HG03025 (cell line): Measurements from ENCODE around the gene SEL1L.
A peak's percentile ranks its signal among the peaks of the same experiment; 100 is the strongest.
"Not testable (repeated sequence)": the region's sequence is repeated elsewhere in the genome, so short reads cannot be mapped to it uniquely, and the experiment has no call there.

Experiments
- ATAC-seq: cut with Tn5 transposase; IDR thresholded peaks from one replicate; pipeline ENCODE4 v1.9.1; 2021; ENCODE audit warnings: mild to moderate bottlenecking, moderate library complexity; ENCODE audit not compliant: unreplicated experiment, low FRiP score

The SEL1L gene

GRCh38 chr14:81529391-81529790 lies 4.3 kb downstream of the SEL1L start:
- ATAC-seq, result no peak

- ATAC-seq, result no peak
Observed at GRCh38 chr14:81525129-81525528, 8.5 kb downstream of the SEL1L start.

- ATAC-seq, result no peak
Observed at GRCh38 chr14:81523616-81524015, 10.0 kb downstream of the SEL1L start.

GRCh38 chr14:81523016-81523415 lies 10.6 kb downstream of the SEL1L start:
- ATAC-seq, result no peak

GRCh38 chr14:81521356-81521755 lies 12.3 kb downstream of the SEL1L start:
- ATAC-seq, result no peak

- peak; percentile 46 for ATAC-seq
Observed at GRCh38 chr14:81519200-81520011, 14.2 kb downstream of the SEL1L start.

GRCh38 chr14:81517798-81518398 lies 15.8 kb downstream of the SEL1L start:
- ATAC-seq, result no peak

- no peak for ATAC-seq
Observed at GRCh38 chr14:81516986-81517797, 16.5 kb downstream of the SEL1L start.

- not testable (repeated sequence) for ATAC-seq
Observed at GRCh38 chr14:81515927-81516326, 17.7 kb downstream of the SEL1L start.

GRCh38 chr14:81512826-81513225 lies 20.8 kb downstream of the SEL1L start:
- ATAC-seq, result not testable (repeated sequence)

- ATAC-seq, result no peak
Observed at GRCh38 chr14:81511111-81511904, 22.3 kb downstream of the SEL1L start.

GRCh38 chr14:81509838-81510452 lies 23.7 kb downstream of the SEL1L start:
- no peak for ATAC-seq

- no peak for ATAC-seq
Observed at GRCh38 chr14:81509321-81509720, 24.3 kb downstream of the SEL1L start.

GRCh38 chr14:81506487-81506886 lies 27.2 kb downstream of the SEL1L start:
- no peak for ATAC-seq

- no peak for ATAC-seq
Observed at GRCh38 chr14:81504864-81505263, 28.8 kb downstream of the SEL1L start.

GRCh38 chr14:81485781-81486180 lies 47.9 kb downstream of the SEL1L start:
- ATAC-seq, result no peak

GRCh38 chr14:81485372-81485771 lies 48.3 kb downstream of the SEL1L start:
- peak; percentile 89 for ATAC-seq

- no peak for ATAC-seq
Observed at GRCh38 chr14:81484120-81484519, 49.5 kb downstream of the SEL1L start.

- no peak for ATAC-seq
Observed at GRCh38 chr14:81480741-81481140, 52.9 kb downstream of the SEL1L start.

- no peak for ATAC-seq
Observed at GRCh38 chr14:81478446-81478845, 55.2 kb downstream of the SEL1L start.
